Kidney (tissue), 14 donors: ENCODE results near the gene SRRM3. TPM values are rescaled to one million over a fixed set of nuclear protein-coding genes. Genes with fewer than 3 reads are reported as not detected.

ENCODE experiments used
- DNase-seq, 5 donors: peaks; one replicate each; pipeline ENCODE4 v3.0.0-alpha.2; 2013 to 2020
- FAIRE-seq: peaks from 2 replicates; lab custom pipeline; 2012; peaks lifted over from hg19 to GRCh38; lab: Jason Lieb, UNC
- H3K27ac ChIP-seq, 2 donors: one replicate each; pipeline ENCODE4 v1.7.0; 2013; ENCODE audit warnings: low read depth in 2 of 2, low read length in 2 of 2, inconsistent platforms in 1 of 2
- H3K27me3 ChIP-seq: one replicate; pipeline ENCODE4 v1.7.1; 2013; ENCODE audit warnings: low read length, inconsistent platforms; ENCODE audit not compliant: control insufficient read depth, insufficient read depth
- H3K36me3 ChIP-seq, 3 donors: one replicate each; pipeline versions ENCODE4 v1.7.0 to v1.7.1; 2013; ENCODE audit warnings: low read length in 3 of 3, control low read depth in 1 of 3, inconsistent platforms in 1 of 3; ENCODE audit not compliant: insufficient read depth in 3 of 3, control insufficient read depth in 2 of 3
- H3K4me1 ChIP-seq, 3 donors: one replicate each; pipeline versions ENCODE4 v1.7.0 to v1.7.1; 2013; ENCODE audit warnings: low read length in 3 of 3, inconsistent platforms in 1 of 3, low read depth in 1 of 3; ENCODE audit not compliant: control insufficient read depth in 2 of 3, insufficient read depth in 2 of 3
- H3K4me3 ChIP-seq, 3 donors: one replicate each; pipeline versions ENCODE4 v1.7.0 to v1.8.1; 2013; ENCODE audit warnings: low read length in 3 of 3, control low read depth in 1 of 3, inconsistent platforms in 1 of 3
- H3K9ac ChIP-seq, 3 donors: one replicate each; pipeline versions ENCODE4 v1.7.0 to v1.7.1; 2013; ENCODE audit warnings: low read length in 3 of 3, control low read depth in 1 of 3, inconsistent platforms in 1 of 3
- H3K9me3 ChIP-seq, 3 donors: one replicate each; pipeline versions ENCODE4 v1.7.0 to v1.7.1; 2013; ENCODE audit warnings: low read length in 3 of 3, control low read depth in 1 of 3, inconsistent platforms in 1 of 3; ENCODE audit not compliant: control insufficient read depth in 2 of 3, insufficient read depth in 1 of 3
- intact Hi-C: fragments of 100-400 bp; cut with DNase I; formaldehyde crosslinking; loops from one replicate; pipeline ENCODE4 v1.11.1; 2022
- polyA plus RNA-seq: library from polyadenylated mRNA; stranded (reverse); fragments of 350-450 nt; fragmentation: Illumina TruSeq; extraction: RNeasy Lipid Tissue Mini Kit (QIAGEN cat#74804); gene quantifications from one replicate; pipeline ENCODE4 v1.2.3, GENCODE V29; 2014; ENCODE audit warnings: low read depth, low replicate concordance; ENCODE audit not compliant: insufficient read depth
- total RNA-seq: library from RNA; stranded (reverse); fragmentation: NEBNext Ultra II Directional; extraction: Animal tissue kit (Norgen Biotek cat#: 25700); gene quantifications from one replicate; pipeline ENCODE4 v1.2.1, GENCODE V29; 2021
- TF ChIP-seq, protein P1 (sequence below): IDR thresholded peaks from 3 replicates; pipeline ENCODE4 v1.5.1; 2012; ENCODE audit warnings: mild to moderate bottlenecking, moderate library complexity, borderline replicate concordance; ENCODE audit not compliant: insufficient read depth; ENCODE audit errors: extremely low read depth
- donor health status: control.
- donor health status: control.
- donor health status: control.
- donor health status: control.
- donor health status: control.
- donor health status: DM: yes; HTN: yes; CAD: no.
- donor health status: Normal renal cell carcinoma (clear cell type).

SRRM3 gene
- total and polyA plus RNA-seq, 2 donors from 2014 or later: 0.99 to 1.0 TPM

- H3K27ac ChIP-seq: no peak overlapping the region
- no peaks in the 10 kb centered on the region for H3K27me3 ChIP-seq
- H3K9me3 ChIP-seq: no peaks in the 10 kb centered on the region
- DNase-seq (no peak), FAIRE-seq (no peak)
- intact Hi-C loops: no loop called here
- TF ChIP-seq, protein P1, sequence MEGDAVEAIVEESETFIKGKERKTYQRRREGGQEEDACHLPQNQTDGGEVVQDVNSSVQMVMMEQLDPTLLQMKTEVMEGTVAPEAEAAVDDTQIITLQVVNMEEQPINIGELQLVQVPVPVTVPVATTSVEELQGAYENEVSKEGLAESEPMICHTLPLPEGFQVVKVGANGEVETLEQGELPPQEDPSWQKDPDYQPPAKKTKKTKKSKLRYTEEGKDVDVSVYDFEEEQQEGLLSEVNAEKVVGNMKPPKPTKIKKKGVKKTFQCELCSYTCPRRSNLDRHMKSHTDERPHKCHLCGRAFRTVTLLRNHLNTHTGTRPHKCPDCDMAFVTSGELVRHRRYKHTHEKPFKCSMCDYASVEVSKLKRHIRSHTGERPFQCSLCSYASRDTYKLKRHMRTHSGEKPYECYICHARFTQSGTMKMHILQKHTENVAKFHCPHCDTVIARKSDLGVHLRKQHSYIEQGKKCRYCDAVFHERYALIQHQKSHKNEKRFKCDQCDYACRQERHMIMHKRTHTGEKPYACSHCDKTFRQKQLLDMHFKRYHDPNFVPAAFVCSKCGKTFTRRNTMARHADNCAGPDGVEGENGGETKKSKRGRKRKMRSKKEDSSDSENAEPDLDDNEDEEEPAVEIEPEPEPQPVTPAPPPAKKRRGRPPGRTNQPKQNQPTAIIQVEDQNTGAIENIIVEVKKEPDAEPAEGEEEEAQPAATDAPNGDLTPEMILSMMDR: no peak
- no peaks in the 10 kb centered on the region for H3K4me1 ChIP-seq
- no peaks in the 10 kb centered on the region for H3K36me3 ChIP-seq
- no peak overlapping the region for H3K9ac ChIP-seq
- no peak overlapping the region for H3K4me3 ChIP-seq
Observed at GRCh38 chr7:76244781-76245391, 43.2 kb downstream of the SRRM3 start.

DNA sequence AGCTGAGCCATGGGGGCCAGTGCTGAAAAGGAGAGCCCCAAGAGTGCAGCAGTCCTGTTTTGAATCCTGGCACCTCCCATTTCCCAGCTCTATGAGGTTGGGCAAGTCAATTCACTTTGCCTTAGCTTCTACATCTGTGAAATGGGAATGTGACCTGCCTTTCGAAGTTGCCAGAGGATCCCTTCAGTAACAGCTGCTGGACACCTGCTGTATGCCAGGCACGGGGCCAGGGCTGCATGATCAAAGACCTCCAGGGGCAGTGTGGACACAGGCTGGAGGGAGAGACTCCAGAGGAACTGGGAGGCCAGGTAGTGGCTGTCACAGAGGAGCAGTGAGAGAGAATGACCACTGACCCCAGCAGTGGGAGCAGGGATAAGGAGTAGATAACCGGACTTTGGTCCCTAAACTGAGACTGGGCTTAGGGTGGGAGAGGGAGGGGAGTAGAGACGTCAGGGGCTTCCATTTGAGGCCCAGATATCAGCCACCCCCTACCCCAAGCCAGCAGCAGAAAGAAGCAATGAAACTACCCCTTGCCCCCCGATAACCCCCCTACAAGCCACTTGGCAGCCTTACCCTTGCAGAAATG is 45.2 kb downstream of the SRRM3 start:
- Histone ChIP-seq H3K4me3 (no peak overlapping the region), H3K27me3 (no peaks in the 10 kb centered on the region), H3K9ac (no peak overlapping the region), H3K36me3 (no peaks in the 10 kb centered on the region), H3K4me1 (no peaks in the 10 kb centered on the region), H3K27ac (no peak overlapping the region), H3K9me3 (no peaks in the 10 kb centered on the region)
- FAIRE-seq: no peak
- intact Hi-C loops: no loop called here
- DNase-seq: no peak
- TF ChIP-seq, protein P1: no peak

- intact Hi-C loops: no loop called here
- no peak overlapping the region for H3K27ac ChIP-seq
- no peaks in the 10 kb centered on the region for H3K36me3 ChIP-seq
- H3K9ac ChIP-seq: no peak overlapping the region
- no peak overlapping the region for H3K4me3 ChIP-seq
- no peaks in the 10 kb centered on the region for H3K4me1 ChIP-seq
- TF ChIP-seq, protein P1: no peak
- no peaks in the 10 kb centered on the region for H3K9me3 ChIP-seq
- no peak for FAIRE-seq
- DNase-seq: no peak
- no peaks in the 10 kb centered on the region for H3K27me3 ChIP-seq
Observed at GRCh38 chr7:76247938-76248337, 46.2 kb downstream of the SRRM3 start.
